GM12878 (cell line): Measurements from ENCODE around the gene SGPP2. TPM values are rescaled to one million over a fixed set of nuclear protein-coding genes. Genes with fewer than 3 reads are reported as not detected.

Source experiments
- ATAC-seq: fragments of 200-7000 bp; cut with Tn5 transposase; 3 replicates; pipeline ENCODE4 v1.9.1; 2020; ENCODE audit warnings: mild to moderate bottlenecking, moderate library complexity
- BruUV-seq: library from RNA; stranded (reverse); fragments of 400-500 nt; replicated peaks from 2 replicates; lab custom pipeline; 2021; lab: Mats Ljungman, UMichigan
- CTCF ChIA-PET: fragments of 300-600 bp; sonication (Branson Sonifier 250); formaldehyde crosslinking; extraction: SDS; loops from one replicate; lab custom pipeline; 2021; ENCODE audit warnings: inconsistent platforms; lab: Yijun Ruan, JAX
- POLR2A ChIA-PET: fragments of 350-600 bp; formaldehyde crosslinking; extraction: SDS; loops from one replicate; lab custom pipeline; 2021; ENCODE audit warnings: inconsistent platforms; lab: Charles Lee
- RAD21 ChIA-PET: fragments of 300-600 bp; sonication (Branson Sonifier 250); formaldehyde crosslinking; loops from one replicate; lab custom pipeline; 2023; ENCODE audit warnings: antibody characterized with exemption; ENCODE audit not compliant: unreplicated experiment; lab: Charles Lee
- SMC1A ChIA-PET: fragments of 300-600 bp; sonication (Branson Sonifier 250); formaldehyde crosslinking; loops from one replicate; lab custom pipeline; 2023; ENCODE audit not compliant: unreplicated experiment, uncharacterized antibody; lab: Charles Lee
- DNase-seq: peaks from one replicate; pipeline ENCODE4 v3.0.0-alpha.2; 2011; ENCODE audit warnings: low read depth, low spot score
- FAIRE-seq: peaks from 3 replicates; lab custom pipeline; 2011; peaks lifted over from hg19 to GRCh38; lab: Jason Lieb, UNC
- H2AFZ ChIP-seq: 2 replicates; pipeline ENCODE4 v1.6.0; 2011; ENCODE audit warnings: low read depth, low read length, control low read depth; ENCODE audit not compliant: control insufficient read depth
- H3K27ac ChIP-seq: 2 replicates; pipeline ENCODE4 v1.5.1; 2011; ENCODE audit warnings: control low read depth; ENCODE audit not compliant: control insufficient read depth, insufficient read depth
- H3K27me3 ChIP-seq, 2 experiments: replicated peaks in 1 of 2; 2 replicates each; pipeline versions ENCODE4 v1.6.0 to v1.6.1; 2011; ENCODE audit warnings: low read length in 1 of 2; ENCODE audit not compliant: control insufficient read depth in 2 of 2, insufficient read depth in 2 of 2
- H3K36me3 ChIP-seq, 2 experiments: 2 replicates each; pipeline ENCODE4 v1.5.1; 2011; ENCODE audit warnings: low read length in 1 of 2; ENCODE audit not compliant: control insufficient read depth in 2 of 2, insufficient read depth in 2 of 2
- H3K4me1 ChIP-seq: 2 replicates; pipeline ENCODE4 v1.6.1; 2011; ENCODE audit warnings: mild to moderate bottlenecking, low read length, moderate library complexity, mixed read lengths; ENCODE audit not compliant: control insufficient read depth, insufficient read depth
- H3K4me2 ChIP-seq: 2 replicates; pipeline ENCODE4 v1.6.0; 2011; ENCODE audit warnings: control low read depth; ENCODE audit not compliant: control insufficient read depth, insufficient read depth
- H3K4me3 ChIP-seq: fragments of 200-600 bp; sonication (generic); 2 replicates; pipeline ENCODE4 v1.5.1; 2016
- H3K79me2 ChIP-seq: 2 replicates; pipeline ENCODE4 v1.6.0; 2011; ENCODE audit warnings: low read length; ENCODE audit not compliant: control insufficient read depth, insufficient read depth
- H3K9ac ChIP-seq: 2 replicates; pipeline ENCODE4 v1.8.0; 2011; ENCODE audit warnings: low read length, control low read depth, mixed read lengths; ENCODE audit not compliant: control insufficient read depth, insufficient read depth
- H3K9me3 ChIP-seq: replicated peaks from 3 replicates; pipeline ENCODE4 v1.5.1; 2011; ENCODE audit warnings: mild to moderate bottlenecking, low read length; ENCODE audit not compliant: control insufficient read depth, insufficient read depth
- H4K20me1 ChIP-seq: 2 replicates; pipeline ENCODE4 v1.6.0; 2011; ENCODE audit not compliant: control insufficient read depth, insufficient read depth
- PML ChIP-seq: IDR thresholded peaks from 2 replicates; pipeline ENCODE4 v1.6.1; 2012; ENCODE audit warnings: low read length, inconsistent platforms
- ZNF384 ChIP-seq: IDR thresholded peaks from 2 replicates; pipeline ENCODE4 v1.6.1; 2012; ENCODE audit warnings: low read depth, mild to moderate bottlenecking, low read length, improper control_type of control experiment, borderline replicate concordance
- WGBS: methylation state at CpG from one replicate; pipeline ENCODE4 v1.1.6; 2016; ENCODE audit warnings: low lambda C conversion rate; ENCODE audit not compliant: insufficient replicate concordance, insufficient coverage; ENCODE audit errors: missing lambda C conversion rate; 5-methylcytosine and 5-hydroxymethylcytosine counted together
- in situ Hi-C: fragments of 300-500 bp; cut with MboI; formaldehyde crosslinking; loops from 9 replicates; pipeline ENCODE4 v1.14.3; 2018; ENCODE audit warnings: mixed read lengths
- intact Hi-C: fragments of 100-400 bp; cut with micrococcal nuclease; formaldehyde crosslinking; loops from one replicate; pipeline ENCODE4 v1.14.2; 2022; ENCODE audit not compliant: unreplicated experiment
- polyA plus RNA-seq, 11 experiments: library from polyadenylated mRNA; depleted of rRNA in 4 of 11; unstranded in 6 of 11; stranded (reverse) in 5 of 11; fragments of >200 nt; fragmentation: Nextera tagmentation in 4 of 11; fragmentation: Illumina TruSeq in 1 of 11; extraction: Ambion mirVana in 4 of 11; extraction: Trizol in 1 of 11; gene quantifications; 1 replicate in 1 of 11; 2 replicates in 10 of 11; pipeline versions ENCODE4 v1.2.1 to v1.2.3, GENCODE V29; 2011 to 2016; ENCODE audit warnings: inconsistent platforms in 2 of 11, missing spikeins in 2 of 11, low read depth in 1 of 11
- total RNA-seq, 4 experiments: library from RNA; depleted of rRNA in 3 of 4; stranded (reverse); fragments of >200 nt in 3 of 4; fragmentation: Illumina TruSeq in 1 of 4; extraction: Trizol in 1 of 4; gene quantifications; 2 replicates each; pipeline versions ENCODE4 v1.2.1 to v1.2.3, GENCODE V29; 2013 to 2021
- TF ChIP-seq, protein P1 (sequence below): IDR thresholded peaks from 2 replicates; pipeline ENCODE4 v1.6.1; 2011; ENCODE audit warnings: borderline replicate concordance, low read depth, mild to moderate bottlenecking, moderate library complexity, low read length; ENCODE audit not compliant: insufficient read depth, poor library complexity, severe bottlenecking
- TF ChIP-seq, protein P2 (sequence below): fragments of 450-650 bp; IDR thresholded peaks from 2 replicates; pipeline ENCODE4 v1.6.1; 2017; ENCODE audit warnings: low read depth, mild to moderate bottlenecking, moderate library complexity
- TF ChIP-seq, protein P3 (sequence below): IDR thresholded peaks from 2 replicates; pipeline ENCODE4 v1.6.1; 2012; ENCODE audit warnings: low read length, inconsistent platforms

Gene SGPP2
- total and polyA plus RNA-seq, 10 of the 15 experiments (the other 5 are each of a cell fraction or from before 2014, with no cell fraction given), result 3.5 to 84.9 (median 13.1) TPM

DNA sequence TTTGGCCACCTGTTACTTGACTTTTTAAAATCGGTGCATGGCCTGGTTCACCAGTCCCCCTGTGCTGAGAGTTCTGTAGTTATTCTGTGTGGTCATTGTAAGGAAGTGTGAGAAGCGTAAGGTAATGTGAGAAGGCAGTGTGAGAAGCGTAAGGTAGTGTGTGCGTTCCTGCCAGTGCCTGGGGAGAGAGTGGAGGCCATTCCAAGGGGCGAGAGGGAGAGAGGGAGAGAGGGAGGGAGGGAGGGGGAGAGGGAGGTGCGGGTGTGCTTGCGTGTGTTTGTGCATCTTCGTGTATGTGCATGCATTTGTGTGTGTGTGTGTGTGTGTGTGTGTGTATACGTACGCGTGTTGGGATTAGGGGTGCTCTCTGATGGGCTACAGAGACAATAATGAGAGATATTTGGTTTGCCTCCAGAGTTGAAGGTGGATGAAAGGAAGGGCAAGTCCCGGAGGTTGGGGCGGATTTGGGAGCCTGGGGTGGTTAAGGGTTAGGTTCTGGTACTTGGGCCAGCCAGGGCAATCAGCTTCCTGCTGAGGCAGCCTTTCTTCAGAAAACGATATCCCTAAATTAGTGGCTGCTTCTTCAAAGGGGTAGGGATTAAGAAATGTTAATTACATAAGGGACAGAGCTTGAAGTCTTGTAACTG lies 53.7 kb downstream of the SGPP2 start:
- H3K9me3 ChIP-seq, result no peaks in the 10 kb centered on the region
- H3K27ac ChIP-seq, result no peak overlapping the region
- no peaks in the 10 kb centered on the region for H4K20me1 ChIP-seq
- no peak overlapping the region for H2AFZ ChIP-seq
- H3K4me2 ChIP-seq, result no peak overlapping the region
- intact Hi-C loops, result no loop called here
- WGBS, result 91% methylated on average over 11 of the region's 14 CpGs
- SMC1A ChIA-PET, result interaction anchor here (1.2 to 1.6 kb wide), 3 partner anchors 11 to 45 kb away, joined by 3 to 5 read pairs (median 5); no protein-coding TSS in a partner anchor
- H3K36me3 ChIP-seq, result peaks cover 3 to 6% of the 10 kb centered on the region in 2 experiments; a peak in 3 of 4 replicates
- no TSS peak for BruUV-seq
- ATAC-seq, result no peak
- in situ Hi-C loops, result no loop called here
- TF ChIP-seq, protein P1, sequence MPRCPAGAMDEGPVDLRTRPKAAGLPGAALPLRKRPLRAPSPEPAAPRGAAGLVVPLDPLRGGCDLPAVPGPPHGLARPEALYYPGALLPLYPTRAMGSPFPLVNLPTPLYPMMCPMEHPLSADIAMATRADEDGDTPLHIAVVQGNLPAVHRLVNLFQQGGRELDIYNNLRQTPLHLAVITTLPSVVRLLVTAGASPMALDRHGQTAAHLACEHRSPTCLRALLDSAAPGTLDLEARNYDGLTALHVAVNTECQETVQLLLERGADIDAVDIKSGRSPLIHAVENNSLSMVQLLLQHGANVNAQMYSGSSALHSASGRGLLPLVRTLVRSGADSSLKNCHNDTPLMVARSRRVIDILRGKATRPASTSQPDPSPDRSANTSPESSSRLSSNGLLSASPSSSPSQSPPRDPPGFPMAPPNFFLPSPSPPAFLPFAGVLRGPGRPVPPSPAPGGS, result no peak
- TF ChIP-seq PML (no peak), ZNF384 (no peak)
- TF ChIP-seq, protein P2, sequence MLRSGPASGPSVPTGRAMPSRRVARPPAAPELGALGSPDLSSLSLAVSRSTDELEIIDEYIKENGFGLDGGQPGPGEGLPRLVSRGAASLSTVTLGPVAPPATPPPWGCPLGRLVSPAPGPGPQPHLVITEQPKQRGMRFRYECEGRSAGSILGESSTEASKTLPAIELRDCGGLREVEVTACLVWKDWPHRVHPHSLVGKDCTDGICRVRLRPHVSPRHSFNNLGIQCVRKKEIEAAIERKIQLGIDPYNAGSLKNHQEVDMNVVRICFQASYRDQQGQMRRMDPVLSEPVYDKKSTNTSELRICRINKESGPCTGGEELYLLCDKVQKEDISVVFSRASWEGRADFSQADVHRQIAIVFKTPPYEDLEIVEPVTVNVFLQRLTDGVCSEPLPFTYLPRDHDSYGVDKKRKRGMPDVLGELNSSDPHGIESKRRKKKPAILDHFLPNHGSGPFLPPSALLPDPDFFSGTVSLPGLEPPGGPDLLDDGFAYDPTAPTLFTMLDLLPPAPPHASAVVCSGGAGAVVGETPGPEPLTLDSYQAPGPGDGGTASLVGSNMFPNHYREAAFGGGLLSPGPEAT, result no peak
- TF ChIP-seq, protein P3, sequence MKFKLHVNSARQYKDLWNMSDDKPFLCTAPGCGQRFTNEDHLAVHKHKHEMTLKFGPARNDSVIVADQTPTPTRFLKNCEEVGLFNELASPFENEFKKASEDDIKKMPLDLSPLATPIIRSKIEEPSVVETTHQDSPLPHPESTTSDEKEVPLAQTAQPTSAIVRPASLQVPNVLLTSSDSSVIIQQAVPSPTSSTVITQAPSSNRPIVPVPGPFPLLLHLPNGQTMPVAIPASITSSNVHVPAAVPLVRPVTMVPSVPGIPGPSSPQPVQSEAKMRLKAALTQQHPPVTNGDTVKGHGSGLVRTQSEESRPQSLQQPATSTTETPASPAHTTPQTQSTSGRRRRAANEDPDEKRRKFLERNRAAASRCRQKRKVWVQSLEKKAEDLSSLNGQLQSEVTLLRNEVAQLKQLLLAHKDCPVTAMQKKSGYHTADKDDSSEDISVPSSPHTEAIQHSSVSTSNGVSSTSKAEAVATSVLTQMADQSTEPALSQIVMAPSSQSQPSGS, result no peak
- H3K9ac ChIP-seq, result no peak overlapping the region
- H3K79me2 ChIP-seq, result no peaks in the 10 kb centered on the region
- RAD21 ChIA-PET, result interaction anchor here (0.5 kb wide), 1 partner anchor 77 kb away, joined by 3 read pairs; no protein-coding TSS in a partner anchor
- H3K27me3 ChIP-seq, result no peaks in the 10 kb centered on the region
- H3K4me3 ChIP-seq, result no peak overlapping the region
- no peak for DNase-seq
- POLR2A ChIA-PET, result no interaction called here
- H3K4me1 ChIP-seq, result no peaks in the 10 kb centered on the region
- FAIRE-seq, result no peak
- CTCF ChIA-PET, result interaction anchor here (1.1 kb wide), 1 partner anchor 161 kb away, joined by 4 read pairs; no protein-coding TSS in a partner anchor
